Activated CD8-positive, alpha-beta memory T cell treated with anti-CD3 and anti-CD28 coated beads, Interleukin-2, amount 10 ng/mL, durations not matched to agents 7 days and 5 days (primary cell): ENCODE results near the gene PAX5. TPM values are rescaled to one million over a fixed set of nuclear protein-coding genes. Genes with fewer than 3 reads are reported as not detected.

ENCODE experiments used
- ATAC-seq: fragments of 150-1000 bp; cut with Tn5 transposase; one replicate; pipeline ENCODE4 v1.10.0; 2021; ENCODE audit warnings: moderate library complexity
- CTCF ChIA-PET: fragments of 350-600 bp; sonication (Branson Sonifier 250); formaldehyde crosslinking; loops from one replicate; lab custom pipeline; 2021; ENCODE audit warnings: antibody characterized with exemption; lab: Charles Lee
- DNase-seq: peaks from one replicate; pipeline ENCODE4 v3.0.0-alpha.2; 2020
- H3K27ac Mint-ChIP-seq: one replicate; pipeline ENCODE4 v1.8.0; 2021; ENCODE audit warnings: mild to moderate bottlenecking, mixed read lengths
- H3K27me3 Mint-ChIP-seq: one replicate; pipeline ENCODE4 v1.8.0; 2021; ENCODE audit warnings: mixed read lengths
- H3K36me3 Mint-ChIP-seq: one replicate; pipeline ENCODE4 v1.8.0; 2021; ENCODE audit warnings: mild to moderate bottlenecking, mixed read lengths
- H3K4me1 Mint-ChIP-seq: one replicate; pipeline ENCODE4 v1.8.0; 2021; ENCODE audit warnings: mixed read lengths
- H3K4me3 Mint-ChIP-seq: one replicate; pipeline ENCODE4 v1.8.0; 2021; ENCODE audit warnings: mild to moderate bottlenecking, moderate library complexity, mixed read lengths
- H3K9me3 Mint-ChIP-seq: one replicate; pipeline ENCODE4 v1.8.0; 2022; ENCODE audit warnings: low read depth, mixed read lengths
- total RNA-seq, 2 experiments: library from RNA; stranded (reverse); gene quantifications; one replicate each; pipeline ENCODE4 v1.2.3, GENCODE V29; 2021

PAX5 gene
- total RNA-seq, 2 experiments from 2014 or later: 0.14 to 0.20 TPM

DNA sequence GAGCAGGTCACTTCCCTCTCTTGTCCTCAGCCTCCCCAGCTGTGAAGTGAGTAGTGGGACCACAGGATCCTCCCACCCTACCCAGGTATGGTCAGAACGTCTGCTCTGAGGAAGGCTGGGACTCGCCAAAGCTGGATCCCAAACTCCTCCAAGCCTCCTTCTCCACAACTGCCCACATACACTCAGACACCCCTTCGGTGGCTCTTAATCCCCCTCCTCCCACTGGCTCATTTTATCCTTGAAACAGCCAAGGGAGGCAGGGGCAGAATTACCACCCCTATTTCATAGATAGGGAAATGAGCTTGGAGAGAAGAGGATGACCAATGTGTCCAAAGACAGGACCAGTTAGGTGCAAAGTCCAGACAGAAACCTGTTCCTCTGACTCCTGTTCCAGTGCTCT lies 121.4 kb downstream of the PAX5 start:
- H3K9me3 Mint-ChIP-seq: no peaks in the 10 kb centered on the region
- H3K27me3 Mint-ChIP-seq: peaks cover 44% of the 10 kb centered on the region
- no peak for ATAC-seq
- no peak for DNase-seq
- no peaks in the 10 kb centered on the region for H3K4me1 Mint-ChIP-seq
- no peaks in the 10 kb centered on the region for H3K36me3 Mint-ChIP-seq
- no peak overlapping the region for H3K4me3 Mint-ChIP-seq
- CTCF ChIA-PET: interaction anchor here (1.1 kb wide), 2 partner anchors 10 kb away, joined by 3 read pairs; no protein-coding TSS in a partner anchor
- H3K27ac Mint-ChIP-seq: no peak overlapping the region

DNA sequence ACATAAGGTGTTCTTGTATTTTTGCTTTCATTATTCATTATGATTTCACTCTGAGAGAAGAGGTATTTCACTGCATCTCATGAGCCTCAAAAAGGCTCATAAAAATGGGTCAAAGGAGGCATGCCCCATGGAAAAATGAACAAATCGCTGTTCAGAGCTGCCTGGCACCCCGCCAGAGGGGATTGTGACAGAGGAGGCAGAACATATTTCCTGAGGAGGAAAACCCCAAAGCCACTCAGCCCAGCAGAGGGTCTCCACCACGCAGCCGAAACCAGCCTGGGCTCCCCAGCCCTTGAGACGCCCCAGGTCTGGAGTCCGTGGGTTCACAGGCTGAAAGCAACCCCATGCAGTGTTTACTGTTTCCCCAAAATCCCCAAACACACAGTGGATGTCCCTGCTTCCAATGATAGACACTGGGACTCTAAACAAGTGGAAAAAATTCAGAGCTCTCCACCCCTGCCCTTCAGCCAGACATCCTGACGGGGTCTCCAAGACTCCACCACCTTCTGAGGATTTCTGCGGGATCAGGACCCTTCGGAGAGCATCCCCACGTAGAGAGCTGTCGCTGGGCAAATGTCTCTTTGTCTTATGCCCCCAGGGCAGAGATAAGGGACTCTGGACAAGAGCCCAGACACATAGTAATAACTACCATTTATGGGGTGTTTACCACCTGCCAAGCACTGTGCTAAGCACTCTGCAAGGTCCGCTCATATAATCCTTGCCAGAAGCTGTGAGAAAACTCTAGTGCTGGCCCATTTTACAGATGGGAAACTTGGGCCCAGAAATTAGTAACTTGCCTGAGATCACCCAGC lies 122.3 kb downstream of the PAX5 start:
- no peak for ATAC-seq

GRCh38 chr9:36911037-36911436 lies 123.0 kb downstream of the PAX5 start:
- Mint-ChIP-seq H3K4me3 (no peak overlapping the region), H3K36me3 (no peaks in the 10 kb centered on the region)
- CTCF ChIA-PET: interaction anchor here (1.0 kb wide), 1 partner anchor 39 kb away, joined by 3 read pairs; no protein-coding TSS in a partner anchor

More for the DNA sequence above, 122.3 kb downstream of the PAX5 start:
- no peak overlapping the region for H3K27ac Mint-ChIP-seq
- H3K36me3 Mint-ChIP-seq: no peaks in the 10 kb centered on the region
- no peaks in the 10 kb centered on the region for H3K4me1 Mint-ChIP-seq
- no peak for DNase-seq
- H3K27me3 Mint-ChIP-seq: peaks cover 52% of the 10 kb centered on the region
- no peak overlapping the region for H3K4me3 Mint-ChIP-seq
- CTCF ChIA-PET: interaction anchor here (1.0 kb wide), 2 partner anchors 40 to 56 kb away, joined by 3 to 4 read pairs; no protein-coding TSS in a partner anchor
- H3K9me3 Mint-ChIP-seq: no peaks in the 10 kb centered on the region

DNA sequence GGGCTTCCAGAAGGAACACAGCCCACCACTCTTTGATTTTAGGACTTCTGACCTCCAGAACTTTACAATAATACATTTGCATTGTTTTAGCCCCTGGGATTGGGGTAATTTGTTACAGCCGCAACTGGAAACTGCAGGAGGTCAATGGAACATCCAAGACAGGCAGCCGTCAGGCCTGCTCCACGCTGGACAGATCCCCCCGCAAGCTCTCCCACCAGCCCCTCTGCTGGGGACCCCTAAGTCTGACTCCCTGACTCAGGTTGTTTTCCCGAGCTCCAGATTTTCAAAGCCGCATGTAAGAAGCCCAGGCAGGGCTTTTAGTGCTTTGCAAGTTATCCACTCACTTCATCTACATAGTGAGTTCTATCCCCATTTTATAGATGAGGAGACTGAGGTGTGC lies 127.6 kb downstream of the PAX5 start:
- ATAC-seq (no peak), DNase-seq (no peak)
- CTCF ChIA-PET: no interaction called here
- Mint-ChIP-seq H3K27ac (no peak overlapping the region), H3K36me3 (no peaks in the 10 kb centered on the region), H3K9me3 (no peaks in the 10 kb centered on the region), H3K27me3 (peaks cover 60% of the 10 kb centered on the region), H3K4me1 (peaks cover 16% of the 10 kb centered on the region), H3K4me3 (no peak overlapping the region)

More at GRCh38 chr9:36911037-36911436, 123.0 kb downstream of the PAX5 start:
- H3K27me3 Mint-ChIP-seq: peaks cover 59% of the 10 kb centered on the region
- ATAC-seq (no peak), DNase-seq (no peak)
- H3K9me3 Mint-ChIP-seq: no peaks in the 10 kb centered on the region
- no peaks in the 10 kb centered on the region for H3K4me1 Mint-ChIP-seq
- H3K27ac Mint-ChIP-seq: no peak overlapping the region

GRCh38 chr9:36905101-36906066 lies 128.7 kb downstream of the PAX5 start:
- CTCF ChIA-PET: no interaction called here
- Mint-ChIP-seq H3K9me3 (no peaks in the 10 kb centered on the region), H3K27me3 (peaks cover 60% of the 10 kb centered on the region), H3K36me3 (no peaks in the 10 kb centered on the region), H3K27ac (no peak overlapping the region), H3K4me3 (no peak overlapping the region), H3K4me1 (peaks cover 16% of the 10 kb centered on the region)
- DNase-seq (no peak), ATAC-seq (no peak)

- CTCF ChIA-PET: interaction anchor here (0.7 to 1.4 kb wide), 4 partner anchors 9 to 92 kb away, joined by 3 to 4 read pairs (median 4); no protein-coding TSS in a partner anchor
- Mint-ChIP-seq H3K4me1 (peaks cover 16% of the 10 kb centered on the region), H3K27ac (no peak overlapping the region), H3K36me3 (no peaks in the 10 kb centered on the region), H3K4me3 (no peak overlapping the region), H3K9me3 (no peaks in the 10 kb centered on the region), H3K27me3 (peaks cover 55% of the 10 kb centered on the region)
- ATAC-seq (peak; percentile 68), DNase-seq (peak; percentile 76)
These were observed 130.3 kb downstream of the PAX5 start for GRCh38 chr9:36903541-36904435.

DNA sequence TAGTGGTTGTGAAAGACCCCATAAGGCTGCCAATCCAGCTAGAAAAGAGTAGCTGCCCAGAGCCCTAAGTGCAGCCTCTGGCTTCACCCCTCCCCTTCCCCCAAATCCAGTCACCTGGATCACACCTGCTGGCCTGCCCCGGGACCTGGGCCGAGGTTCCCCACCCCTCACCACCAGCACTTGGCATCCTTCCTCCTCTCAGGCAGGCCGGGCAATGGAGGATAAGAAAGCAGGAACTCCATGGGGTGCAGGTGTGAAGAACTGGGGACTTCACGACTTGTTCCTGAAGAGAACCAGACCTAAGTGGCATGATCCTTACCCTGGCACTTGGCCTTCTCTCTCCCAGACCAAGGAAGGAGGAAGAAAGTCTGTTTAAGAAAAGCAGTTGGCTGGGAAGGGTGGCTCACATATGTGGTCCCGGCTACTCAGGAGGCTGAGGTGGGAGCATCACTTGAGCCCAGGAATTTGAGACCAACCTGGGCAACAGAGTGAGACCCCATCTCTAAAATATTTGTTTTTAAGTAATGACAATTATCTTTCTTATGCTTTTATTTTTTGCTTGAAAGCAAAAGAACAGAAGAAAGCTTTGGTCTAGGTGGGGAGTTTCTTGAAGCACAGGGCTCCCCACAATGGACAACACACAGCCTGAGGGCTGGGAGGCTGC lies 131.1 kb downstream of the PAX5 start:
- peaks cover 53% of the 10 kb centered on the region for H3K27me3 Mint-ChIP-seq
- CTCF ChIA-PET: interaction anchor here (1.0 to 1.4 kb wide), 3 partner anchors 10 to 93 kb away, joined by 3 to 4 read pairs (median 3); no protein-coding TSS in a partner anchor
- no peaks in the 10 kb centered on the region for H3K36me3 Mint-ChIP-seq
- ATAC-seq (no peak), DNase-seq (no peak)
- peaks cover 16% of the 10 kb centered on the region for H3K4me1 Mint-ChIP-seq
- no peak overlapping the region for H3K4me3 Mint-ChIP-seq
- H3K9me3 Mint-ChIP-seq: no peaks in the 10 kb centered on the region
- H3K27ac Mint-ChIP-seq: no peak overlapping the region

- peaks cover 16% of the 10 kb centered on the region for H3K4me1 Mint-ChIP-seq
- DNase-seq (no peak), ATAC-seq (no peak)
- no peak overlapping the region for H3K4me3 Mint-ChIP-seq
- H3K27me3 Mint-ChIP-seq: peaks cover 51% of the 10 kb centered on the region
- CTCF ChIA-PET: interaction anchor here (1.0 kb wide), 1 partner anchor 11 kb away, joined by 3 read pairs; no protein-coding TSS in a partner anchor
- H3K27ac Mint-ChIP-seq: no peak overlapping the region
- no peaks in the 10 kb centered on the region for H3K9me3 Mint-ChIP-seq
- no peaks in the 10 kb centered on the region for H3K36me3 Mint-ChIP-seq
These were observed 131.9 kb downstream of the PAX5 start for GRCh38 chr9:36902080-36902716.

GRCh38 chr9:36901528-36901927 lies 132.5 kb downstream of the PAX5 start:
- DNase-seq (no peak), ATAC-seq (no peak)
- Mint-ChIP-seq H3K9me3 (no peaks in the 10 kb centered on the region), H3K27me3 (peaks cover 51% of the 10 kb centered on the region), H3K4me3 (no peak overlapping the region), H3K4me1 (peaks cover 16% of the 10 kb centered on the region), H3K27ac (no peak overlapping the region), H3K36me3 (no peaks in the 10 kb centered on the region)
- CTCF ChIA-PET: no interaction called here

- Mint-ChIP-seq H3K27ac (no peak overlapping the region), H3K27me3 (peaks cover 45% of the 10 kb centered on the region), H3K4me1 (peaks cover 16% of the 10 kb centered on the region), H3K4me3 (no peak overlapping the region), H3K9me3 (no peaks in the 10 kb centered on the region), H3K36me3 (no peaks in the 10 kb centered on the region)
- ATAC-seq (no peak), DNase-seq (no peak)
- CTCF ChIA-PET: no interaction called here
These were observed 133.2 kb downstream of the PAX5 start for GRCh38 chr9:36900856-36901220.

GRCh38 chr9:36900136-36900855 lies 133.8 kb downstream of the PAX5 start:
- CTCF ChIA-PET: no interaction called here
- Mint-ChIP-seq H3K36me3 (no peaks in the 10 kb centered on the region), H3K27ac (no peak overlapping the region), H3K4me3 (no peak overlapping the region), H3K9me3 (no peaks in the 10 kb centered on the region), H3K27me3 (peaks cover 40% of the 10 kb centered on the region), H3K4me1 (peaks cover 16% of the 10 kb centered on the region)
- no peak for ATAC-seq
- no peak for DNase-seq
